DND-41 (cell line): ENCODE data around the gene SPSB1.

Experiments used
- ATAC-seq: fragments of 200-7000 bp; cut with Tn5 transposase; 3 replicates; pipeline ENCODE4 v1.9.1; 2021; ENCODE audit warnings: low read depth; ENCODE audit not compliant: insufficient read depth
- DNase-seq: peaks from one replicate; pipeline ENCODE4 v3.0.0-alpha.2; 2020
- H2AFZ ChIP-seq: 2 replicates; pipeline ENCODE4 v1.6.0; 2012; ENCODE audit warnings: low read depth, low read length
- H3K27ac ChIP-seq: 2 replicates; pipeline ENCODE4 v1.5.1; 2012; ENCODE audit warnings: low read length, inconsistent platforms
- H3K27me3 ChIP-seq: fragments of 200-600 bp; sonication (generic); 2 replicates; pipeline ENCODE4 v1.6.0; 2012; ENCODE audit warnings: low read length, mild to moderate bottlenecking, inconsistent platforms; ENCODE audit not compliant: insufficient read depth, poor library complexity
- H3K36me3 ChIP-seq: 2 replicates; pipeline ENCODE4 v1.5.1; 2012; ENCODE audit warnings: low read length, inconsistent platforms; ENCODE audit not compliant: insufficient read depth
- H3K4me1 ChIP-seq: 2 replicates; pipeline ENCODE4 v1.5.1; 2012; ENCODE audit warnings: mild to moderate bottlenecking, low read length; ENCODE audit not compliant: insufficient read depth
- H3K4me2 ChIP-seq: 2 replicates; pipeline ENCODE4 v1.6.0; 2012; ENCODE audit warnings: mild to moderate bottlenecking, moderate library complexity, low read length, inconsistent platforms; ENCODE audit not compliant: insufficient read depth
- H3K4me3 ChIP-seq, 2 experiments: fragments of 200-600 bp in 1 of 2; shearing (Covaris generic) in 1 of 2; 2 replicates each; pipeline ENCODE4 v1.5.1; 2012 to 2016; ENCODE audit warnings: inconsistent platforms in 2 of 2, low read length in 2 of 2, mild to moderate bottlenecking in 2 of 2, low read depth in 1 of 2, moderate library complexity in 1 of 2
- H3K79me2 ChIP-seq: 2 replicates; pipeline ENCODE4 v1.6.0; 2012; ENCODE audit warnings: low read length, inconsistent platforms; ENCODE audit not compliant: insufficient read depth
- H3K9ac ChIP-seq: 2 replicates; pipeline ENCODE4 v1.6.0; 2012; ENCODE audit warnings: low read depth, mild to moderate bottlenecking, inconsistent platforms, low read length, moderate library complexity
- H3K9me3 ChIP-seq: 2 replicates; pipeline ENCODE4 v1.5.1; 2012; ENCODE audit warnings: low read length, moderate library complexity, mild to moderate bottlenecking, inconsistent platforms; ENCODE audit not compliant: insufficient read depth, severe bottlenecking
- H4K20me1 ChIP-seq: 2 replicates; pipeline ENCODE4 v1.6.0; 2012; ENCODE audit warnings: low read length; ENCODE audit not compliant: insufficient read depth
- CTCF ChIP-seq: IDR thresholded peaks from 2 replicates; pipeline ENCODE4 v1.5.1; 2012; ENCODE audit warnings: borderline replicate concordance, low read length, moderate library complexity, mild to moderate bottlenecking; ENCODE audit not compliant: poor library complexity, severe bottlenecking; ENCODE audit errors: extremely low read depth
- EZH2 ChIP-seq: IDR thresholded peaks from 3 replicates; pipeline ENCODE4 v1.6.1; 2012; ENCODE audit warnings: borderline replicate concordance, low read depth, mild to moderate bottlenecking, moderate library complexity, low read length, inconsistent platforms; ENCODE audit not compliant: severe bottlenecking

Gene SPSB1

GRCh38 chr1:9321480-9321849 lies 28.8 kb downstream of the SPSB1 start:
- ATAC-seq (0 out of 3 replicates have a peak, but pooled peaks have one; percentile 22), DNase-seq (no peak)
- H3K27ac ChIP-seq = no peak overlapping the region
- H3K4me2 ChIP-seq = no peak overlapping the region
- H4K20me1 ChIP-seq = peaks cover 99% of the 10 kb centered on the region
- H3K4me1 ChIP-seq = peaks cover 3% of the 10 kb centered on the region; the same call in 1 of the 2 replicates
- H2AFZ ChIP-seq = no peak overlapping the region
- TF ChIP-seq CTCF (no peak), EZH2 (no peak)
- H3K4me3 ChIP-seq = no peak overlapping the region
- H3K9ac ChIP-seq = no peak overlapping the region
- no peaks in the 10 kb centered on the region for H3K9me3 ChIP-seq
- peaks cover 70% of the 10 kb centered on the region for H3K36me3 ChIP-seq
- peaks cover 100% of the 10 kb centered on the region for H3K79me2 ChIP-seq
- H3K27me3 ChIP-seq = no peaks in the 10 kb centered on the region

- Histone ChIP-seq H3K79me2 (peaks cover 100% of the 10 kb centered on the region), H3K36me3 (peaks cover 66% of the 10 kb centered on the region), H2AFZ (no peak overlapping the region), H3K27ac (no peak overlapping the region), H3K27me3 (no peaks in the 10 kb centered on the region), H4K20me1 (peaks cover 99% of the 10 kb centered on the region), H3K4me1 (peaks cover 3% of the 10 kb centered on the region; the same call in 1 of the 2 replicates), H3K9ac (no peak overlapping the region), H3K4me3 (no peak overlapping the region), H3K4me2 (no peak overlapping the region), H3K9me3 (no peaks in the 10 kb centered on the region)
- TF ChIP-seq EZH2 = no peak
- DNase-seq = no peak
- no peak for ATAC-seq
Measured at GRCh38 chr1:9321986-9322660, 29.4 kb downstream of the SPSB1 start.

DNA sequence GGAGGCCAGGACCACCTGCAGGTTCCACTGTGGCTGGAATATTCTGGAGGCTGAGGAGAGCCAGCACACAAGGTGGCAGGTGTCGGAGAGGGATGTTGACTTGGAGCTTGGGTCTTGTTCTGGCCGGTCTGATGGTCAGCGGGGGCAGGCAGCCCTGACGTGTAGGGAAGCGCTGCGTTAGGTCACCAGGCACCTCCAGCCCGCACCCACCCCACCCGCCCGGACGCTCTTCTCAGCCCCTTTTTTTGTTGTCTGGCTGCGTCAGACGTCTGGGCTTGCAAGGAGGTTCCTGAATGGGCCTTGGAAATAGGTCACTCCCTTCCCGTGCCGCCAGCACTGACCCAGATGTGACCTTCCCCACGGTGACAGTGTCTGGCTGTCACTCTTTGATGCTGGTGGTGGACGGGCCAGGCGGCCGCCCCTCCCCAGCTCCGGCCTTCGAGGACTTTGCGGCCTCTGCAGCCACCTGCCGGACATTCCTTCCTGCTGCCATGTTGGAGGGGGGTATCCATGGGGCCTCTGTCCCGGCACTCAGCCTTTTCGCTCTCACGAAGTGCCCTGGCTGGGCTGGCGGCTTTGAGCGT lies 30.1 kb downstream of the SPSB1 start:
- no peak overlapping the region for H3K27ac ChIP-seq
- H3K4me3 ChIP-seq = no peak overlapping the region
- H3K4me1 ChIP-seq = peaks cover 3% of the 10 kb centered on the region; the same call in 1 of the 2 replicates
- ATAC-seq = no peak
- H3K4me2 ChIP-seq = no peak overlapping the region
- no peaks in the 10 kb centered on the region for H3K27me3 ChIP-seq
- no peak overlapping the region for H3K9ac ChIP-seq
- TF ChIP-seq EZH2 (no peak), CTCF (no peak)
- no peak for DNase-seq
- no peak overlapping the region for H2AFZ ChIP-seq
- no peaks in the 10 kb centered on the region for H3K9me3 ChIP-seq
- peaks cover 99% of the 10 kb centered on the region for H4K20me1 ChIP-seq
- peaks cover 71% of the 10 kb centered on the region for H3K36me3 ChIP-seq
- H3K79me2 ChIP-seq = peaks cover 100% of the 10 kb centered on the region

DNA sequence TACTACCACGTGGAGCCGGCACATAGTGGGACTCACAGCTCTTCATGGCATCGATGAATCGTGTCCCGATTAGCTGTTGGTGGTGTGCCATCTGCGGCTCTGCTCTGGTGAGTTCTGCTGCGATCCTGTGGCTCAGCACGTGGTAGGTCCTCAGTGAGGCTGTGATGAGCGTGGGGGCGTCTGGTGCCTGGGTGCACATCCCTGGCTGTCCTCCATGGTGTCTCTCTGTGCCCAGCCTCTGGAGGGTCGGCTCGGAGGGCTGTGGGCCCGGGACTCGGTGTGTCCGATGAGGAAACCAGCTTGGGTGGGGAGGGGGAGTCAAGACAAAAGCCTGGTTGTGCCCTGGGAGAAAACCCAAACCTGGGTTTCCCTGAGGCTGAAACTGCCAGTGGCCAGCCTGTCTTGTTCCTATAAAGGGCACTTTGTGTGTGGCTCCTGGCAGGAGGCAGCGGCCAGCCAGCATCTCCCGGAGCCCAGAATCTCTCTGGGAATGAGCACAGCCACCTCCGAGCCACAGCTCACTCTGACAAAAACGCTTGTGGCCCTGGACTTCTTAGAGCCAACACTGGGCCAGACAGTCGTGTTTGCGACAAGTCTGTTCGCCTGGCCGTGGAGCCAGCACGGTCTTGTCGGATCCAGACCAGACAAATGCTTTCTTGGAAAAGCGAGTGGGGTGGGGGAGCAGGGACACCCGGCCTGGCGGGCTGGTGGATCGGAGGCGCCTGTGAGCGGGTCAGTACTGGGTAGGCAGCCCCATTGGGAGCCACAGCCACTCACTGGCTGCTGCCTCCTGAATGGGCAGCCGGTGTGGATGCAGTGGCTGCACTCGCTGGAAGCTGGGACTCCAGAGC lies 31.8 kb downstream of the SPSB1 start:
- H3K4me2 ChIP-seq = no peak overlapping the region
- ATAC-seq (no peak), DNase-seq (no peak)
- H3K27me3 ChIP-seq = no peaks in the 10 kb centered on the region
- H3K4me1 ChIP-seq = peaks cover 3% of the 10 kb centered on the region; the same call in 1 of the 2 replicates
- H3K27ac ChIP-seq = no peak overlapping the region; the same call in 1 of the 2 replicates
- H3K36me3 ChIP-seq = peaks cover 60% of the 10 kb centered on the region
- no peak for TF ChIP-seq EZH2
- no peak for TF ChIP-seq CTCF
- H3K79me2 ChIP-seq = peaks cover 100% of the 10 kb centered on the region
- peaks cover 100% of the 10 kb centered on the region for H4K20me1 ChIP-seq
- no peak overlapping the region for H3K9ac ChIP-seq
- no peaks in the 10 kb centered on the region for H3K9me3 ChIP-seq
- no peak overlapping the region for H3K4me3 ChIP-seq
- H2AFZ ChIP-seq = no peak overlapping the region
